Stimulated activated CD4-positive, alpha-beta T cell treated with anti-CD3 and anti-CD28 coated beads, TNF-alpha, amount 100 ng/mL, for 1 hour (primary cell): Measurements from ENCODE around the gene KLK1.
"Not testable (repeated sequence)": the region's sequence is repeated elsewhere in the genome, so short reads cannot be mapped to it uniquely, and the experiment has no call there.

Experiments used
- DNase-seq, 3 donors: peaks; one replicate each; pipeline ENCODE4 v3.0.0-alpha.2; 2020; ENCODE audit warnings: low read depth in 3 of 3, low spot score in 1 of 3

Gene KLK1

DNA sequence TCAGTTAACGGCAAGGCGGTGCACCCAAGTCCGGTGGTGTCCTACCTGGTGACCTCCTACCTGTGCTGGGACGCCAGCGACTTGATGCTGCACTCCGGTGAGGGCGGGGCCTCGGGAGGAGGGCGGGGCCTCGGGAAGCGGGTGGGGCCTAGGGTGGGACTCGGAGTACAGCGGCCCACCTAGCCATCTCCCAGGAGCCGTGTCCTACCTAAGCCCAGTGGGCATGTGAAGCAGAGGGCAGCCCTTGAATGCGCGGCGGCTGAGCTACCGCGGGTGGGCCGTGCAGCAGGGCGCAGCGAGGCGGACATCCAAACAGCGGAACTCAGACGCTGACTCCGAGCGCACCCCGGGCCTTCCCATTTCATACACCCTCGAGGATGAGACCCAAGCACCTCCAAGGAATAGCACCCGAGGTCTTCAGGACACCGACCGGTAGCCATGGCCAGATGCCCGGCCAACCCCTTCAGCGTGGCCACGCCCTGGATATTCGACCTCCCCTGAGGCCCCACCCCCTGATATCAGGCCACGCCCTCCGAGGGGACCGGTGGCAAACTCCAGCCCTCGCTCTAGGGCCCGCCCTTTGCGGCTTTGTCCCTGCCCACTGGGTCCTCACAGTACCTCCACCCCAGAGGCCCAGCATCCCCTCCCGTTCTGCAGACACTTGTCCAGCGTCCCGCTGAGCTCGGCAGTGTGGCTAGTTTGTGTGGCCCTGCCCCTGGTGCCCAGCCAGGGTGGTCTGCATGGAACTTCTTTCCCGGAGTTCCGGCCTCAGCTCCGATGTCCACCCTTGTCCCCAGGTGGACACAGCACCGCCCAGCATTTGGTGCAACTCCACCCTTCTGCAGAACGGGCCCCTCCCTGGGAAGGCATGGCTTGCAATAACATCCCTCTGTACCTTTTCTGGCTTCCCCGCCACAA is 5.4 kb downstream of the KLK1 start:
- DNase-seq, result peak in 1 of 3 donors; percentile 43

DNA sequence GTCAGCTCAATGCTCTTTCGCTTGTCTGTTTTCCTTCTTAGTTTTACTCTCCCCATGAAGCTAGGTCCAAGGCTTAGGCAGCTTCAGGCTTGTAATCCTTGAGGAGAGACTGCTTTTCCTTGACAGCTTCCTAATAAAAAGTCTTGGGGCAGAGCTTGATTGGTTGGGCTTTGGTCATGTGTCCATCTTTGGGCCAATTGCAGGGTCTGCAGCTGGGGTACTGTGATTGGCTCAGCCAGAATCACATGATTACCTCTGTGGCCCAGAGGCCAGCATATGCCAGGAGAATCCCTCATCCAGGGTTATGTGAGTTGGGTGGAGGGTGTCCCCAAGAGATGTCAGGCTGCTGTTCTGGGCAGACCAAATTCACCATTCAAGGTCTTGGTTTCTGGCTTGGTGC is 8.1 kb downstream of the KLK1 start:
- DNase-seq, result no peak

DNA sequence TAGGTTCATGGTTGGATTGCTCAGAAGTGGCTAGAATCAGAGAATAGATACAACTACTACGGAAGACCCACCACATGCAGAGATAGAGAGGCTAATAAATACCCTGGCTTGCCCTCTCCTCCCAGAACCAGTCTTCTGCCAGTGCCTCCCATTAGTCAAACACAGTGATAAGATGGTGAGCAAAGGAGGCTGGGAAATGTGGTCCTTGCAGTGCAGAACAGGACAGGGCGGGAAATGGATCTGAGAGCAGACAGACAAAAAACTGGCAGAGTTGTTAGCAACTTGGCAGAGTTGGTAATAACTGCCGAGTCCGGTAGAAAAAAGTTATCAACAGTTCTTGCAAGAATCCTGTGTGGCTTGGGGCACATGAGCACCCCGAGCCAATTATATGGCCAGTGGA is 8.7 kb downstream of the KLK1 start:
- no peak for DNase-seq

DNA sequence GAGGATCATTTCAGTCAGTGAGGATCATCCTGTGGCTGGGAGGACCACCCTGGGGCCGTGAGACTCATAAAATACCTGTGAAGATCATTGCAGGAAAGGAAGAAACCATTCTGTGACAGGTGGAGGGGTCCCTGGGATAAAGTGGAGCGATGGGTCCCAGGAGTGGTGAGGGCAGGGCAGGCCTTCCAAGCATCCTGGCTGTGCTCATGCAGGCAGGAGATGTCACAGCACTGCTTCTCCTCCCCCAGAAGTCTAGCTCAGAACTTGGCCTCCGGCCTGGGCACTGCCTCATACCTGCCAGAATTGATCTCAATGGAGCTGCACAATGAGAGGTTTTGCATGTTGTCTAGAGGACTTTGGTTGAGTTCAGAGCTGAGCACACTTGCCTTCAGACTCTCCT is 11.1 kb downstream of the KLK1 start:
- no peak for DNase-seq

DNA sequence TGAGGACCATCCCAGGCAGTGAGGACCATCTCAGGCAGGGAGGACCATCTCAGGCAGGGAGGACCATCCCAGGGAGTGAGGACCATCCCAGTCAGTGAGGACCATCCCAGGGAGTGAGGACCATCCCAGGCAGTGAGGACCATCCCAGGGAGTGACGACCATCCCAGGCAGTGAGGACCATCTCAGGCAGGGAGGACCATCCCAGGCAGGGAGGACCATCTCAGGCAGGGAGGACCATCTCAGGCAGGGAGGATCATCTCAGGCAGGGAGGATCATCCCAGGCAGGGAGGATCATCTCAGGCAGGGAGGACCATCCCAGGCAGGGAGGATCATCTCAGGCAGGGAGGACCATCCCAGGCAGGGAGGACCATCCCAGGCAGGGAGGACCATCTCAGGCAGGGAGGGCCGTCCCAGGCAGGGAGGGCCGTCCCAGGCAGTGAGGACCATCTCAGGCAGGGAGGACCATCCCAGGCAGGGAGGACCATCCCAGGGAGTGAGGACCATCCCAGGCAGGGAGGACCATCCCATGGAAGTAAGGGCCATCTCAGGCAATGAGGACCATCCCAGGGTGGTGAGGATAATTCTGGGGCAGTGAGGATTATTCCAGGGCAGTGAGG is 11.9 kb downstream of the KLK1 start:
- DNase-seq, result not testable (repeated sequence)

DNA sequence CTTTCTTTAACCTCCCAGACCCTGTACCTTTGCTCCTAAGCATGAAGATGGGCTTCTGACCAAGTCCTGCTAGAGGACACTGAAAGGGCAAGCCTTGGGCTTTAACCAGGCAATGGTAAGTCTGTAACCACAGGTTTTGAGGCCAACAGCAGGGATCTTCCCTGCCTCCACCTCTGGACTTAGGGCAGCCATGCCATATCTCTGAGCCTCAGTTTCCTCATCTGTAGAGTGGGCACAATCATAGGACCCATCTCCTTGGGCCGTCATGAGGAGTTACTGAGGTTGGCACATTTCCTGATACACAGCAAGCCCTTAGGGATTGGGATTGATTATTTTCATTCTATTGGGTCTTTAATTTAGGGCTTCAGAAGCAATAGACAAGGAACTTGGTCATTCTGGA is 14.7 kb downstream of the KLK1 start:
- no peak for DNase-seq

DNA sequence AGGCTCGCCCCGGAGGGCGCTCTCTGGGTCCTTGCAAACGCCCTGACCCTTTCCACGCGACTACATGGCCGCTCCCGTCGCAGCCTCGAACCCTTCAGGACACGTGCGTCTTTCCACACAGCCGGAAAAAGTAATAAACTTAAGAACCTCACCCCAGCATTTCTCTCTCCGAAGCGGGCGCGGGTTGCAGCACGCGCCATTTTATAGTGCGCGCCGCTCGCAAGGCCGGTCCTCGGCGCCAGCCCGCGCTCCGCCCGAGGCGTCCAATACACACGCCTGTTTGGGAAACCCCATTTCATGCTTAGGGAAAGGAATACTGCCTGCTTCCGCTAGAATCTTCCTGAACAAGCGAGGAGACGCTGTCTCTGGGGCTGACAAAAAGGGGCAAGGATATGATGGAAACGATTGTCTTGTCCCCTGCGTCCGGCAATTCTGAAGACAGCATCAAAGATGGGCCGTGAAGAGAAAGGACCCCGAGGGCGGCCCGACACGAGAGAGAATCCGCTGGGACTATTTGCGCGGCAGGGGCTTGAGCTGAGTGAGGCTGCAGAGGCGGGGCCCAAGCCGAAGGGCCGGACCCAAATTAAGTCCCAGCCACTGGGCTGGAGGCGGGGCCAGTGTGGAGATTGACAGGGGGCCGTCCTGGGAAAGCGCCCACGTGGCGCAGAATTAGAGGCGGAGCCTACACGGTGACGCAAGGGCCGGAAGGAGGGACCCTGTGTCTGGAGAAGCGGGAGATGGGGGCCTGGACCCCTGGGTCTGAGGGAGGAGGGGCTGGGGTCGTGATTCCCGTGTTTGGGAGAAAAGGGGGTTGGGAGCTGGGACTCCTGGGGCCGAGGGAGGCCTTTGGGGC is 18.9 kb downstream of the KLK1 start:
- peak; percentile 93 to 96 (median 95) for DNase-seq

DNA sequence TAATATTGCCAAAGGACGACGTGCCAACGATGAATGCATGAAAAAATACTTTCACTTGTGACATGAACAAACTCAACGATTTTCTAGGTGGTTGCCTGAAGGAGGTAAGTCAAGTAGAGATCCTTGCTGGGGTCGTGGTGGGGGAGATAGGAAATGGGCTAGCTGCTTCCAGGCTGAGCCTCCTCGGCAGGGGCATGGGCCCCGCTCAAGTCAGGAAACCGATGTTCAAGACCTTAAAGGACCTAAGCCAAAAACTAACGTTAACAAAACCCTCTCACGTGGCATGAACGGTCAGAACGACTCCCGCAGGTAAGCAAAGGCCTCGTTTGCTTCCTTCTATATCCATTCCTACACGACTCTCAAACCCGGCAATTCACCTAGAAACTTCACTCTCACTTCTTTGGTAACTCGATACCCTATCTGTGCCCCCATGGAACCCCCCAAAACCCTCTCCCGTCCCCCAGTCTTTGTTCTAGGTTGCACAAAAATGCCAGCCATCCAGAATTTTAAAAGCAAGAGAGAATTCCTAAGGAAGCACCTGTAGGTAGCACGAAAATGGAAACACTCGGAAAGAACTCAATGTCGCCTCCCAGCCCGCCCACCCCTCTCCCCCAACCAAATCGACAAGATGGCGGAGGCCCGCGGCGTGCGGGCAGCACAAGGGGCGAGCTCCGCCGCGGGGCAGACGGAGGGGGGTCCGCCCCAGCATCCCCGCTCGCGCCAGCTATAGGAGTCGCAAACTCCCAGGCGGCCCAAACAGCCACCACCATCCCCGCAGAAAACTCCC is 19.8 kb downstream of the KLK1 start:
- DNase-seq, result peak in 1 of 3 donors; percentile 37

DNA sequence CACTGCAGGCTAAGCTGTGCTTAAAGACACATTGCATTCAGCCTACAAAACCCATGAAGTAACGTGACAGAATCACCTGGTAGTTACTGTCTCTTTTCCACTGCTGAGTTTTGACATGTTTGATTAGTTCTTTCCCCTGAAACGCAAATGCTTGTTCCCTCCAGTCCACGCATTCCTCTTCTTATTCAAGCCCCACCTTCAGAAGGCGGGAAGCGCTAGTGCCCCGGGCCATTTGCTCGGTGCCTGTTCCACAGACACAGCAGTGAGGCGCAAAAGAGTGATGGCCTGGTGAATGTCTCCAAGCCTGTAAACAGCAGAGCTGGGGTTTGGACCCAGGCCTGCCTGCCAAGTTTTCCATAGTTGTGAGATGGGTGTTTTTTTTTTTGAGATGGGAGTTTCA is 22.5 kb downstream of the KLK1 start:
- DNase-seq, result no peak

DNA sequence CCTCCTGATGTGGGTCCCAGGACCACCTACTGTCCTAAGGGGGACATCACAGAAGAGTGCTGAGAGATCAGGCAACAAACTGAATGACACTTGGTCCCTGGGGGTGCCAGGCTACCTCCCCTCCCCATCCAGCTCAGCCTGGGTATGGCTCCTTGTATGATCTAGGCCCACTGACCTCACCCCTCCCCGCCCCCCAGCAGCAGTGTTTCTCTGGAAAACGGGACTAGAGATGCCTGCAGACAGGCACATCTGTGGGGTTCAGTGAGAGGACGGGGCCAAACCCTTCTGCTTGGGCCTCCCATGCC is 24.1 kb downstream of the KLK1 start:
- no peak for DNase-seq

DNA sequence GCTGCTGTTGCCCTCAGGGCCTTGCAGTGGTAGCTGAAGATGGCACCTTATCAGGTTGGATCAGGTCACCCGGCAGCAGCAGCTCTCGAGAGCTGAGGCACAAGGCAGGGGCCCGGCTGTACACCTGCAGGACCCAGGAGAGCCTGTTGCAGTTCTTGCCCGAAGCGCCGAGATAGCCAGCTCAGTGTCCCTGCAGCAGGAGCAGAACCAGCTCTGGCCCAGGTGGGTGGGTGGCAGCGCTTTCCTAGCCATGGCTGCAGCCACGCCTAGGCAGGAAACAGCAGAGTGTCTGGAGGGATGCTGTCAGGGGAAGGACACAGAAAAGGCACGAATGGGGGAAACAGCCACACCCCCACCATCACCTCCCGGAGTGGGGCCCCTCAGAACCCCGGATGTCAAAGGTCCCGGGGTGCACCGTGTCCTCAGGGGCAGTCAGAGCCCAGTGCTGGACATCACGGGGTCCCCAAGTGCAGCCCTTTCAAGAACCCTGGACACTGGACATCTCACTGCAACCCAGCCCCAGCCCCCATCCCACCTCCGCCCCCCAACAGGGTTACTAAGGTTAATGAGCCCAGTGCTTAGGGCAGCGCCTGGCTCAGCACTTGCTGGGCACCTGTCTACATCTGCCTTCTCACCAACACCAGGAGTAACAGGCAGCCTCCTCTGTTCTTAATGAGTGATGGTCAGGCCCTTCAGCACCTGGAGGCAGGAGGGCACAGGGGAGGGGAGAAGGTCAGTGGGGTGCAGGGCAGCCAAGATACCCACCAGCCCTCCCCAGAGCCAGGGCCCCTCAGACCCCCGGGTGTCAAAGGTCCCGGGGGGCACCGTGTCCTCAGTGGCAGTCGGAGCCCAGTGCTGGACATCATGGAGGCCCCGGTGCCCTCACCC is 24.7 kb downstream of the KLK1 start:
- DNase-seq, result no peak

DNA sequence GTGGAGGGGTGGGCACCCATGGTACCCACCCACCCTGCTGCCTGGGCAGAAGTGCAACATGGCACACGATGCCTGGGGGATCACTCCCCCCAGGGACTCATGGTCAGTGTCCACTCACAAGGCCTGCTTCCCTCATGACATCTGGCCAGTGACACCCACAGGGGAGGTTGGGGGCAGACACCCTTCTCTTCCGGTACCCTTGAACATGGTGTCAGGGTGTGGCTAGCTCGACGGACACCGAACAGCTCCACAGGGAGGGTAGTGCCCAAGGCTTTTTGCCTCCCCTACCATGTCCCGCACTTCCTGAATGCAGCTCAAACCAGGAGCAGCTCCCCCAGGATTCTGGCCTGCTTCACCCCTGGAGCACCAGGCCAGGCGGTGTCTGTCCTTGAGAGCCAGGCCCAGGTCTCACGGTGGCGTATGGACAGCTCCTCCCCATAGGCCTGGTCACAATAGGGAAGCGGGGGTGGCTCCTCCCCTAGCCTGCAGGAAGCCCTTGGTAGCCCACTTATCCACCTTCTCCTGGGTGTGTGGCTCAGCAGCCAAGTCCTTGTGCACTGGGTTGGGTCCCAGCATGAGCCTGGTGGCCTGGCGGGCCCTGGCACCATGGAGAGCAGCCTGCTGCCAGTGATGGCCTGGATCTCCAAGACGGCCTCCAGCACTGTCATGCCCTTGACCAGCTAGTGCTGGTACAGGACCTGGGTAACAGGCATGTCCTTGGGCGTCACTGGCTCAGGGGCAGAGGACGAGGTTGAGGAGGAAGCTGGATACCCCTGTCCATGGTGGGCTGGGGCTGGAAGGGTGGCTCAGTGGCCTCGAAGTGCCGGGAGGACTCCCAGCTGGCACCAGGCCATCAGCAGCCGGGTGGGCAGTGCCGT is 25.6 kb downstream of the KLK1 start:
- no peak for DNase-seq

DNA sequence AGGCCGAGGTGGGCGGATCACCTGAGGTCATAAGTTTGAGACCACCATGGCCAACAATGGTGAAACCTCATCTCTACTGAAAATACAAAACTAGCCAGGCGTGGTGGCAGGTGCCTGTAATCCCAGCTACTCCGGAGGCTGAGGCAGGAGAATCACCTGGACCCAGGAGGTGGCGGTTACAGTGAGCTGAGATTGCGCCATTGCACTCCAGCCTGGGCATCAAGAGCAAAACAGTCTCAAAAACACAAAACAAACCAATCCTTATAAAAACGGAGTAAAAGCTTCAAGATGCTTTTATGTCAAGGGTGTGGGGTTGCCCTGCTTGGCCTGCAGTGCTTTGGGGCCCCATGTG is 26.2 kb downstream of the KLK1 start:
- DNase-seq, result no peak

DNA sequence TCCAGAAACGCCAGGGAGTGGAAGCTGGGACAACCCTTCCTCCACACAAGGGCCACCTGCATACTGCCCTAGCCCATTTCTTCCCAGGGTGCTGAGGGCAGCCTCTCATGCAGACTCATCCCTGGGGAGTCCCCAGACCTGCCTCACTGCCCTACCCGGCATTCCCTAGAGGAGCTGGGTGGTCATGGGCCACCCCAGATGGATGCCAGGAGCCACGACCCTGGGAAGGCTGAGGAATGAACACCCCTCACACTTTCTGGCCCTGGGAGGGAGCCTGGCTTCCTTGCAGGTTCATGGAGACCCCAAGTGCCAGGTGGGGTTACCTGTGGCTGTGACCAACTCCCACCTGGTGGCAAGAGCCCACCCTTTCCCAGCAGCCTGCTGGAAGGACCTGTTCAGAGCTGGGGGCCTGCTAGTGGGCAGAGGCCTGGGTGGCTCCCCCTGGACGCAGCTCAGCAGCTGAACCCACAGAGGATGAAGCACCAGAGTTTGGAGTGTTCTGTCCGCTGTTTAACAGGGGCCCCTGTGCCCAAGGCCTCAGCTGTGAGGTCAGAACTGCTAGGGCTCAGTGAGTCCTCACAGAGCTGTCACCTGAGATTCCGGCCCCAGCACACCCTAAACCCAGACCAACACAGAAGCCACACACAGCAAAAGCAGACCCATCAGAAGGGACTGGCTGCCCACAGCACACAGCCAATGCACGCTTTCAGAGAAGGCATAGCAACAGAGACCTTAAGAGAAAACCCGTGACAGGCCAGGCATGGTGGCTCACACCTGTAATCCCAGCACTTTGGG is 26.8 kb downstream of the KLK1 start:
- DNase-seq, result no peak

DNA sequence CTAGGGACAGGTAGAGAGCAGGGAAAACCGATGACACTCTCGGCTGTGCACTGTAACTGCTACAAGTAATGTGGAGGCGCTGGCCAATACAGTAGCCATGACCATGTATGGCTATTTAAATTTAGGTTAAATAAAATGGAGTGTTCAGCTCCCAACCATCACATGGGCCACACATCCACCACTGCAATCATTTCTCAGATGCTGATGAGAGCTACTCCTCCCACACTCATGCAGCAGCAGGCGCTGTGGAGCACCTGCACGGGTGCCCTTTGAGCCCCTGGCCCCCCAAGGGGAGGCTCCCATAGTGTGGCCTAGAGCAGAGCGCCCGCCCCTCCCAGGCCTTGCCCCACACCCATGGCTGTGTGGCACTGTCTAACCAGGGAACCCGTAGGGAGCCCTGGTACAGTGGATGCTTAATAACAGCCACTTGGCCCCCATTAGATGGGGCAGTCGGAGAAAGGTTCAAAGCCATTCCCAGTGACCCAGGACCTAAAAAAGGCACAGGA is 27.4 kb downstream of the KLK1 start:
- no peak for DNase-seq

DNA sequence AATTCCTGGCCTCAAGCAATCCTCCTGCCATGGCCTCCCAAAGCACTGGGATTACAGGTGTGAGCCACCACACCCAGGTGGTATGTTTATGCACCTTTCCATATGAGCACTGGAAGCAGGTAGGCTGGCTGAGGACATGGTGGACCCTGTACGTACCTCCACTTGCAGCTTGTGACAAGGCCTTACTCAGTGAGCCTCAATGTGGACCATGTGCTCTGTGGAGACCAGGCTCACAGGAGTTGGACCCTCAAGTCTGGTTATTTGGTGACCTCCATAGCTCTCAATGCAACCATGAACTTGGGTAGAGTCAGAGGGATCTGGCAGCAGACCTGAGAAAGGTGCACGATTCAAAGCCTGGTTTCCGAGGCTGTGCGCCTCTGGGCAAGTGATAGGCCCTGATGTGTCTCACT is 27.9 kb downstream of the KLK1 start:
- no peak for DNase-seq

DNA sequence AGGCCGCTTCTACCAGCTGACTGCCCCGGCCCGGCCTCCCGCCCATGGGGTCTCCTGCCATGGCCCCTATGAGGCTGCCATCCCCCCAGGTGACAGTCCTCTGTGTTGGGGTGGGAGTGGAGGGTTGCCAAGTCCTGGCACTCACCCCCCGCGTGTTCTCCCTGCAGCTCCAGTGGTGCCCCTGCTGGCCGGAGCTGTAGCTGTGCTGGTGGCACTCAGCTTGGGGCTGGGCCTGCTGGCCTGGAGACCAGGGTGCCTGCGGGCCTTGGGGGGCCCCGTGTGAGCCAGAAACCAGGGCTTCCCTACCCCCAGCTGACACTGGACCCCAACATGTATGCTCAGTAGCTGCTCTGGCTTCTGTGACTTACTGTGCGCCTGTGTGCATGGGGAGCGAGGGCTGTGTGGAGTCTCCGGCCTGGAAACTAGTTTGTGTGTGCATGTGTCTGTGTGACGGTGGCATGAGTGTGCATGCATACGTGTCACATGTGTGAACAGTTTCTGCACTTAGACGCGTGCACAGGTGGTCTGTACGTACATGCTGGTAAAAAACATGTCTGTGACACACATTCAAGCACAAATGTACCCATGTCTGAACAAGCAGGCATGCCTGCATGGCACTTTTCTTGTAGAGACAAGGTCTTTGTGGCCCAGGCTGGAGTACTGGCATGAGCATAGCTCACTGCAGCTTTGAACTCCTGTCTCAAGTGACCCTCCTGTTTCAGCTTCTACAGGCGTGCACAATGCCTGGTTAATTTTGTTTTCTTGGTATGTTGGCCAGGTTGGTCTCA is 28.5 kb downstream of the KLK1 start:
- DNase-seq, result peak in 1 of 3 donors; percentile 30
